ENCODE measurements around the gene NACA2.
"Not testable (repeated sequence)": the region's sequence is repeated elsewhere in the genome, so short reads cannot be mapped to it uniquely, and the experiment has no call there.

NACA2 gene

DNA sequence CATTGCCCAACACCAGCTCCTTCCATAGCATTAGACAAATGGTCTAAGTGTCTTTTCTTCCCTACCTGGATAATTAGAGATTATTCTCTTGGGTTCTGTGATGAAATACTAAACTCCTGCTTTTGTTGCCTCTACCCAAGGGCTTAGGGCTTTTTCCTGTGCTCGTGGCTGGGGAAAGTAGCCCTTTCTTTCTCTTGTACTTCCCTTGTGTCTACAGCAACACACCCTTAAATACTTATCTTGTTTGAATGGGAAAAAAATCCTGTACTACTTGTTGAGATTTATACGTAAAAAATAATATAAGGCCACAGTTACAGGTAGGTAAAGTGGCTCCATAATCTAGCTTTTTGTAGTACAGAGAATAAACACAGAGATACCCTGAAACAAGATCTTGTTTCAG, 7.0 kb upstream of the NACA2 start:
- no peak for DNase-seq

DNA sequence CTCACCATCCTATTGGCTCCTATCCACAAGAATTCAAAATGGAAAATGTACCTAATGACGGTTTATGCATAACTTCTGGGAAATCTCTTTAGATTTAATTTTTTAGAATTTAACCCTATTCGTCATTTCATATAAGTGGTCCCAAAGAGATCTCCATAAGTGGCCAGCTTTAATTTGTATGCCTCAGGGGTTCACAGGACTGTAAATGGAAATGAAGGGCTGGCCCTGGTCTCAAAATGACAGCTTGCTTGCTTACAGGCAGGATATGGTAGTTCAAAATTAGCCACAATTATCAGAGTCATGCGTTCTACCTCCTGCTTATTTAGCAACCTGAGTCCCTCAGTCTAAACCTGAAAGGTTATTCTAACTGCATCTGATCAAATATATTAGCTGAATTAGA, 6.6 kb upstream of the NACA2 start:
- DNase-seq, result no peak

- DNase-seq, result no peak
Observed at GRCh38 chr17:61595418-61596186, 4.6 kb upstream of the NACA2 start.

DNA sequence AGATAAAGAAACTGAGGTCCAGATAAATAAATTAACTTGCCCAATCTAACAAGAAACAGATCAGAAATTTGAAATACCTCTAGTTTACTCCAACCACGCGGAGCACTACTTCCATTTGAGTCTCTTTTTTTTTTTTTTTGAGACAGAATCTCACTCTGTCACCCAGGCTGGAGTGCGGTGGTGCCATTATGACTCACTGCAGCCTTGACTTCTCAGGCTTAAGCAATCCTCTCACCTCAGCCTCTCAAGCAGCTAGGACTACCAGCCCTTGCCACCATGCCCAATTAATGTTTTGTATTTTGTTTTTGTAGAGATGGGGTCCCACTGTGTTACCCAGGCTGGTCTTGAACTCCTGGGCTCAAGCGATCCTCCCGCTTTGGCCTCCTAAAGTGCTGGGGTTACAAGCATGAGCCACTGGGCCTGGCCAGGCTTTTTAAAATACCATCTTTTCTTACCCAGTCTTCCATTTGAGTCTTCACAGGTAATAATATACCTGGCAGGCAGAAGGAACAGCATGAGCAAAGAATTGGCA, 3.3 kb upstream of the NACA2 start:
- no peak for DNase-seq

DNA sequence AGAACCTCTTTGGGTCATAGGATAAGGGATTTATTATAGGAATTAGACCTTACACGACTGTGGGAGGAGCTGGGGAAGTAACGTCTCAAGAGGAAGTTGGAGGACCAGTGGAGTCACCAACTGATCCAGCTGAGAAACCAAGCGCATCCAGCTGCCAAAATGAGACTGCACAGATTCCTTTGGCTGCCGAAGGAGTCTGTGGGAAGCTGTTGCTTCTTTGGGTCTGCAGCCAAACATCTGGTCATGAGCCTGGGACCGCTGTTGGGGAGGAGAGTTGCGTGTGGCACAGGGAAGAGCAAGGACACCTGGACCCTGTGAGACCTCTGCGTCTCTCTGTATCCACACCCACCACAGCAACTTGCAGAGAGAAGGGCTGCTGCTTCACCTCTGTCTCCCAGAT, 2.4 kb upstream of the NACA2 start:
- no peak for DNase-seq

GRCh38 chr17:61591930-61592329, 911 bp upstream of the NACA2 start:
- no peak for DNase-seq

DNA sequence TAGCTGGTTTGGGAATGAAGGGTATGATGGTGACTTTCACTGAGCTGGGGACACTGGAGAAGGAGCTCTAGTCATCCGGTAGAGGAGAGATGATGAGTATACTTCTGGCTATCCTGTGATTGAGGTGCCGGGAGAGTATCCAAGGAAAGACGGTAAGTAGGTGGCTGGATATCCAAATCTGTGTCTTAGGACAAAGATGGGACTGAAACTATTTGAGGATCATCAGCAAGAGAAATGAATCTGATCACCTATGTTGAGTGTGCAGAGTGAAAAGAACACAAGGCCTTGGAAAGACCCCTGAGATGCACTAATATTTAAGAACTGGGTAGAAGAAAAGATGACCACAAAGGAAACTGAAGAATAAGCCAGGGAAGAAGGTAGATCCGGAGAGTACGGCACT, 1.0 kb downstream of the NACA2 start:
- no peak for DNase-seq

DNA sequence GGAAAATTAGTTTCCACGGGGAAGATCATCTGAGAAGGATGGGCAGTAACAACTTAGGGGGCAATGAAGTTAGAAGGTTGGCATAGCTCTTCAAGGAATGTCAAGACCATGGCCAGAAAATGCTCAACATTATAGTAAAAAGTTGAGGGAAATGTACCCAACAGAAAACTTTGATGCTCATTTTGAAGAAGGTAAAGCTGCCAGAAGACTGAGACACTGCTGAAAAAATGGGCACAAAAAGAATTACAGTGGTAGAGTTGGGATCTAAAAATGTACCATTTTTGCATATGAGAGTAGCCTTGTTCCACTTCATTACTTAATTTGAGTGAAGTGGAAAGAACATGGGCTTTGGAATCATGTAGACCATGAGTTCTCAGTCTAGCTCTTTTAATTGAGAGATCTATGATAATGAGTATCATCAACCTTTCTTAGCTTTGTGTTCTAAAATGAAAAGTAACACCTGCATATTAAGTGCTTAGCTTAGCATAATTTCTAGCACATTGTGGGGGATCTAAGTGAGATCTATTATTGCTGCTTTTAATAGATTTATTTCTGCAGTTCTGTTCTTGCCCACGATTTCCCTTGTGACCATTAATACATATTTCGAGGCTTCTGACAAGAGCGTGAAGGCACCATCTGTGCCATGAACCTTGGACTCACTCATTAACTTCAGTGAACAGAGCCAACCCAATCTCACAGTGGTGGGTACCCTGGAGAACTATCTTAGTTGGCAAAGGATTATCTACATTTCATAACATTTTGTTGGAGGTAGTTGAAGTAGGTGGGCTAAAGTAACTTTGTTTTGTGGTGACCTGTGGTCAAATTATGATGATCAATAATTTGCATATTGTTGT, 3.0 kb downstream of the NACA2 start:
- no peak for DNase-seq

- DNase-seq, result no peak
Observed at GRCh38 chr17:61587242-61587641, 3.8 kb downstream of the NACA2 start.

DNA sequence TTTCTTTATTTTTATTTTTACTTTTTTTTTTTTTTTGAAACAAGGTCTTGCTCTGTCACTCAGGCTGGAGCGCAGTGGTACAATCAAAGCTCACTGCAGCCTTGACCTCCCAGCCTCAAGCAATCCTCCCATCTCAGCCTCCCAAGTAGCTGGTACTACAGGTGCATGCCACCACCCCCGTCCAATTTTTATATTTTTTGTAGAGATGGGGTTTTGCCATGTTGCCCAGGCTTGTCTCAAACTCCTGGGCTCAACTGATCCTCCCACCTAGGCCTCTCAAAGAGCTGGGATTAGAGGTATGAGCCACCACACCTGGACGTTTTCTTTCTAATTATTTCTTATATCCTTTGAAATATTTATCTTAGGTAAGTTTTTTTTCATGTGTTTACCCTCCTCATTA, 4.4 kb downstream of the NACA2 start:
- not testable (repeated sequence) for DNase-seq

DNA sequence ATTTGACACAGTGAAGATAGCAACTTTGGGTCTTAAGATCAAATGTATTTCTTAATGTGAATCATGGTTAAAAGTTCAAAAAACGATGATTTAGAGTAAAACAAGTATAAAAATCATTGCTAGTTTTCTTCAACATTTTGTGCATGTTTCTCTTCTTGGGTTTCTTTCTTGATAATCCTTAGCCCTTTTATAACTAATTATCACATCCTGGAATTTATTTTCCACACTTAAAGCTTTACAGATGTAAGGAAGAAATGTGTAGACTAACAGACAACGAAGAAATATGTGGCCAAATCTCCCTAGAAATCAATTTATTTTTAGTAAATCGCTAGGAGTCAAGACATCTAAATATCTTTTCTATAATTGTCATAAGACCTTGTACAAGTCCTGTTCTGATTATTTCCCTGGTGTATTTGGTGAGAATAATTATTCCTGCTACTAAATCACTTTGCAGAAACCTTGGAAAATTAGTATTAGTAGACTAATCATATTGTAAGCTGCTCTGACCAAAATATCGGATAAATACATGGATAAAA, 4.9 kb downstream of the NACA2 start:
- no peak for DNase-seq

DNA sequence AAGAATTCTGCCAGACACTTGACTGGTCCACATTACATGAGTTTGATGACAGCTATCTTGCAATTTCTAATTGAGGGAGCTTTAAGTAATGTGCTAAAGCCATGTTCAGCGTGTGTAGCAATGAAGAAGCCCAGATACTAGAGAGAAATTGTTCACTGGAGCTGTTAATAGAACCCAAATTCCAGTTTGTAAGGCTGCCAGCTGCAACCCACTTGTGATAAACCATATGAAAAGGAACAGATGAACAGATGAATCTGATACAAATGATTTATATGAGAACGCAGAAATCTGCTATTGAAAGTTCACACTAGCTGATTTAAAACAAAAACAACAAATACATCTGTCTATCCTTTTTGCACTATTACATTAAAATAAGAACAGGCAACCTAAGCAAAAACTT, 6.2 kb downstream of the NACA2 start:
- DNase-seq, result no peak

- DNase-seq, result no peak
Observed at GRCh38 chr17:61584266-61584665, 6.8 kb downstream of the NACA2 start.

GRCh38 chr17:61583660-61584264, 7.3 kb downstream of the NACA2 start:
- no peak for DNase-seq

DNA sequence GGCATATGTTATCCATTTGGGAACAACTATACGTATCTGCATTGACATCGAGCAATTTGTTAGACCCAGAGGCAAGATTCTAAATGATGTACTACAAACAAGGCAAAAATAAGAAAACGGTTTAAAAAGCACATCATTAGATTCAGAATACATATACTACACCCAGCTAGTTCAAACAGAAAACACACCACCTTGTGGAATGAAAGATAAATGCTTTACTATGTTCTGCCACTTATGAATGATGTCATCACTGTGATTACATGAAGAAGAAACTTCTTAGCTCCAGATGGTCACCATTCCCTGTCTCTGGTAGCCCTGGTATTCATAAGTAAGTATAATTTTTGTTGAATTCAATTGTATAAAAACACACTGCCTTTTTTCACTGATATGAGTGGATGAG, 7.8 kb downstream of the NACA2 start:
- no peak for DNase-seq

- DNase-seq, result no peak
Observed at GRCh38 chr17:61582593-61582992, 8.4 kb downstream of the NACA2 start.

DNA sequence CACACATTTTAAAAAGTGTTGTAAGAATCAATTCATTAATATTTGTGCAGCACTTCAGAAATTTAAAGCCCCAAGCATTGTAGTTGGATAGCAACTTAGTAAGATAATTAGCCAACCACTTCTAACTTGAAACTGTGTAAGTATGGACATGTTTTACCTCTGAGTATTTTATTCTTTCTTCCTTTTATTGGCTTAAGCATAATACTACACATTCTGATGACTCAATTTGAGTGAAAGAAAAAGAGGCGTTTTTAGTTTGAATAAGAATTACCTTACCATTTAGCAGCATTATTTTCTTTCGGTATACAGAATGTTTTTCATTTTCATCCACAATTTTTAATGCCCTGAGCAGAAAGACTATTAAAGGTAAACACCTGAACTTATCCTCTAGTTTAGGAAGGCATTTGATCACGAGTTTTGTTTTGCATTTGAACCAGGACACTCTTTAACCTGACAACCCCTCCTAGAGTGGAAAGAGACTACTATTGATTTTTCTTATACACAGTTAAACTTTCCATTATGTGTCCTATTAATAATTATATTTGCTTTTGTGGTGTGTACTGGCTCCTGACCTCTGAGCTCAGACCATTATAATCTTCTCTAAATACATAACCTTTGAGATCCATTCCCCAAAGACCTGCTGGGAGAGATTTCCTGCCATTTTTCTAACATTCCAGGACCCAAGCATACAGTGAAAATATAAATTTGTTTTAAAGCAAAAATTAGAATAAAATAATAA, 9.2 kb downstream of the NACA2 start:
- no peak for DNase-seq

DNA sequence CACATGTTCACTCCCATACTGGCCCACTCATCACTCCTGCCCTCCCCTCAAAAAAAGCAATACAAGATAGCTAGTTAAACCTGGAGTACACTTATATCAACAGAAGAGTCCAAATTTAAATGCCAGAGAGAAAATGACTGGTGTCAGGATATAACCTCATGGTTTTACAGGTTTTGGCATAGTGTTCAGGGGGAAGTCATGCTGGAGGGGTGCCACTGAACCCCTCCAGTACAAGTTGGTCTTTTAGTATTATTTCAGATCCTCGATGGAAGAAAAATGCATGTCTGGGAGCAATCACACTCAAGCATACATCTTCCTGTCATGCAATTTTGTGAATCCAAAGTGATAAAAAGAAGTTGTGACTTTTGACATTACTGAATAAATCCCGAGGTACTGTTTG, 10.5 kb downstream of the NACA2 start:
- no peak for DNase-seq

DNA sequence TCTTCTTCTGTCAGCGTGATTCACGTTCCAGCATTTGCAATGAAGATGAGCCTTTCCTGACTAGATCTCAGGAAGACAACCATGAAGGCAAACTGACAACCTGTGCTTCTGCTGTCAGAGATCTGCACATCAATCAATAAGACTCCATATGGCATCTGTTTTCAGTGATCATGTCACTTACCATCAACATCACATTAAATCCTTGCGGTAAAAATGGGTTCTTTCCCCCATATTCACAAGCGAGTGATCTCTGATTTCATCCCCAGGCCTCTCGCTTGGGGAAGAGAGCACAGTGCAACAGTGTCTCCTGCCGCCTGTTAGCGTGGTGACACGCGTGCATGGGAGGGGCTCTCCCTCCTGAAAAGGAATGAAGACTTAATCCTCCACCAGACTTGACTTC, 11.1 kb downstream of the NACA2 start:
- DNase-seq, result no peak

GRCh38 chr17:61579347-61579746, 11.7 kb downstream of the NACA2 start:
- no peak for DNase-seq

GRCh38 chr17:61578645-61579044, 12.4 kb downstream of the NACA2 start:
- DNase-seq, result no peak

GRCh38 chr17:61575983-61576382, 15.0 kb downstream of the NACA2 start:
- DNase-seq, result no peak

Data from activated naive CD4-positive, alpha-beta T cell treated with Interleukin-2 at 50 U/mL for 16 hours (primary cell).